HG03045 (cell line): ENCODE results near the gene CHRNE.
"Not testable (repeated sequence)": the region's sequence is repeated elsewhere in the genome, so short reads cannot be mapped to it uniquely, and the experiment has no call there.

ENCODE experiments used
- ATAC-seq: cut with Tn5 transposase; IDR thresholded peaks from one replicate; pipeline ENCODE4 v1.9.1; 2021; ENCODE audit warnings: mild to moderate bottlenecking, moderate library complexity; ENCODE audit not compliant: unreplicated experiment

The CHRNE gene

DNA sequence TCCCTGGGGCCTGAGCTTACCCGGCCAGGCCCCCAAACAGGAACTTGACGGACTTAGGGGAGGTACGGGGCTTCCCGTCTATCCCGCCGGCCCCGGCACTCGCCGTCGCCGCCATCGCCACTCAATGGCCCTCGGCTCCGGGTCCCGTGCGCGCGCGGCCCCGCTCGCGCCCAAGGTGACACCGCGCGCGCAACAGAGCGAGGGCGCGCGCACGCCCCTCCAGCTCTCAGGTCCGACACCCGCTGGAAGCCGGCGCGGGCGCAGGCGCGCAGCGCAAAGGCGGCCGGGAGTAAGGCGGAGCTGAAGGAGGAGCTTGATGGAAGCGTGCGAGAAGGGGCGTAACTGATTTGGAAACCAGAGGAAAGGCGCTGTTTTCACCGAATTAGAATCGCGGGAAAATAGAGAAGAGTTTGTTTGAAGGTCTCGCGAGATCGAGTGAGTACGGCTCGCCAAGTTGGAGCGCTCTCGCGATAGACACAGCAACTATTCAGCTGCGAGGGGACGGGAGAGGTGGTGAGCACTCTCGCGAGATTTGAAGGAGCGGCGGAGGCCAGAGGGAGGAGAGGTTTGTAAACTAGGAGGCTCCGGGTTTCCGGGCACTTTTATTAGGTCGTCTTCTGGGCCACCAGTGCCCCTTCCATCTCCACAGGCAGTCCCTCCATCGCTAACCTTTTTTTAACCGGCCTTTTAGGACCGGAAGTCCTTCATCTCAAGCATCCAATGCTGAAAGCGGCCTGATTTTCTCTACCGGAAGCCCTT is 37.1 kb upstream of the CHRNE start, which contains the start of the genes RNF167 and SLC25A11:
TSS of gene RNF167 (plus strand) at position 473 of the 759 bp plus-strand sequence. CDS start 642 bp downstream, outside the sequence.
TSS of gene SLC25A11 (minus strand) at position 251 of the 759 bp plus-strand sequence. CDS start at position 115, 136 bp downstream.
- ATAC-seq = peak; percentile 71

DNA sequence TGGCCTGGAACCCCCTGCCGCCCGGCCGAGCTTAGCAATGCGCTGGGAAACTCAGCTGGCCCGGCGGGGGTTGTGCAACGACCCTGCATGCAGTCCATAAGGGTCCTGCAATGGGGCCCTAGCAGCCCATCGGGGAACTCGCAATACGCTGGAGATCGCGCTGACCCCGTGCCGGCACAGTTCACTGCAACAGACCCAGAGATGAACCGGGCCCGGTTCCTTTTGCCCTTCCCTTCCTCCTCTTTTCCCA is 36.6 kb upstream of the CHRNE start:
- peak; percentile 28 for ATAC-seq

DNA sequence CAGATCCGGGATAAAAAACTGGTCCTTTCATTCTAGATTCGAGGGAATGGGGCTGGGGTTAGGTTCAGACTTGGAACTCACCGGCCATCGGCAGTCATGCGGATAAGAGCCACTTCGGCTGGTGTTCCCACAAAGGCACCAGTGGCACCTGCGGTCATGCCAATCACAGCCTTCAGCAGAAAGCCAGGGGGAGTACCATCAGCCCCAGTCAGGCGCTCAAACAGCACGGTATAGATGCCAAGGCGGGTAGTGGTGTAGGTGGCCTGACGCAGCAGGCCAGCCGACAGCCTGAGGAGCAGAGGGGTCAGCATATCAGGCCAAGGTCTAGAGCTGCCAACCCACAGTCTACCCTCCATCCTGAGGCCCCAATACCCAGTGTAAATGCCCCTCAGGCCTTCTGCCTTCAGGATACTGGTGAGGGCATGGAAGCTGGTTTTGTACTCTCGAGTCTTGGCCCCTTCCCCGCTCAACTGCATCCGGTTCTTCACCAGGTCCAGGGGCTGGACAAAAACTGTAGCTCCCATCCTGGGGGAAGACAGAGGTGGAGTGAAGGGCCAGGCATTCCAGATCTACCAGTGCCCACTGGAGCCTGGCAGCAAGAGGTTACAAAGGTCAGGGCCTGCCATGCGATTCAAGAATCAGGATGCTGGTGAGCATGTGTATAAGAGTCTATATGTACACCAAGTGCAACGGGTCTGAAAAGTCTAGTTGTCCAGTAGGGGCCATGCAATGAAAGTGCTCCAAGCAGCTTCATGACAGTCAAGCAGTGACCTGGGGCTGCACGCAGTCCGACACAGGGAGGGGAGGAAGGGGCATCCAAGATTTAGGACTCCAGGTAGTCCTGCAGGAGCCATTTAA is 36.0 kb upstream of the CHRNE start:
- no peak for ATAC-seq

DNA sequence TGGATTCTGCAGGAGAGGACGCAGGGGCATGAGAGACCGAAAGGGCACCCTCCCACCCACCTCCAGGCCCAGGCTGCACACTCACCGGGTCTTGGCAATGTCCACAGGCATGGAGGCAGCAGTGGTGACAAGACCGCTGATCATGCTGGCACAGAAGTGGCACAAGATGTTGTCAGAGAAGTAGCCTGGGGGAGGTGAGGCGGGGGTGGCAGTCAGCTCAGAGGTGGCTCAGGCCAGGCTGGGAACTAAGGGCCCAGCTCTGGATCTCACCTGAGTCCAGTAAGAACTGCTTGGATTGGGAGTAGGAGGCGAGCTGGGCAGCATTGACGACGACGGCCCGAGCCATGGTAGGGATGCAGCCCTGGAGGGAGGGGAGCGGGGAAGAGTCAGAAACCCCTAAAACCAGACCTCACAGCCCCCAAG is 35.2 kb upstream of the CHRNE start:
- no peak for ATAC-seq

DNA sequence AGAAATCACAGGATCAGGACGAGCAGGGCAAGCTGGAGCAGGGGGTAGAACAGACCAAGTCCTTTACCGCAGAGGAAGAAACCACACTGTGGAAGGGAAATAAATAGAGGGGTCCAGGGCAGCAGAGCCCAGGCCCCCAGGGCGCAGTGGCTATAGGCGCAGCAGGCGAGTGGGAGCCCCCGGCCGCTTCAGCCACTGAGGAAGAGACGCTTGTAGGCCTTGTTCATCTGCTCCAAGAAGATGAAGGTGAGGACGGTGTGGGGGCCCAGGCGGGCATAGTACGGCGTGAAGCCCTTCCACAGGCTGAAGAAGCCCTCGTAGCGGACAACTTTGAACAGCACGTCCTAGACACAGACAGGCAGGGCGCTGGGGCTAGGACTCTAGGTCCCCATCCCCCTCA is 34.7 kb upstream of the CHRNE start:
- no peak for ATAC-seq

DNA sequence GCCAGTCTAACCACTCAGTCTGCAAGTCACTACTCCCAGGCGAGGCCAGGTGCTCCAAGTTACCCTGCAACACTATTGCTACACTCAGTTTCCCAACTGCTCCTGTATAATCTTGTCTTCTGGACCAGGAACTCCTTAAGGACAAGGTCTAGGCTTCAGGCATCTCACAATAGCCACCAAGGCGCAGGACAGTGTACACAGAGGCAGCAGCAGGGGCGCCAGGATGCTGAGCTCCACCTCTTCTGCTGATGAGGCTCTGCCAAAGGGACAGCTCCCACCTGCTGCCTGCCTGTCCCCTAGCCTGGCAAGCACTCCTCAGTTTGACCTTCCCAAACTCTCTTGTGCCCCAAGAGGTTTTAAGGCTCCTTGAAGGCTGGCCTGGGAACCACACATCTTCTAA is 33.5 kb upstream of the CHRNE start:
- no peak for ATAC-seq

DNA sequence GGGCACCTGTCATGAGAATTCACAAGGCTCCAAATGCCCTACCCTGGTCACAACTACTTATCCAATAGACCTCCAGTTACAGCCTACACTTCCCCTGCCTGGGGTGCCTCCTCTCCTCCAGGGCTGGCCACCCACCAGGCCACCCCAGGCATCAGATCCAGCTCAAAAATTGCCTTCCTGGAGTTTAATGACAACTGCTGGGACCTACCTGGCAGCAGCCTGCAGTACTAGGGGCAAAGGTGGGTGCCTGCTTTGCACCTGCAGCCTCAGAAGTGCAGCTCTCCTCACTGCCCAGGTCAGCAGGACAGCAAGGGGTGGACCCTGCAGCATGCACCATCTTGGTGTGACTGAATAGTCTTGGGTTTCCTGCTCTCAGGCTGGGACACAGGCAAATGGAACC is 32.8 kb upstream of the CHRNE start:
- ATAC-seq = no peak

DNA sequence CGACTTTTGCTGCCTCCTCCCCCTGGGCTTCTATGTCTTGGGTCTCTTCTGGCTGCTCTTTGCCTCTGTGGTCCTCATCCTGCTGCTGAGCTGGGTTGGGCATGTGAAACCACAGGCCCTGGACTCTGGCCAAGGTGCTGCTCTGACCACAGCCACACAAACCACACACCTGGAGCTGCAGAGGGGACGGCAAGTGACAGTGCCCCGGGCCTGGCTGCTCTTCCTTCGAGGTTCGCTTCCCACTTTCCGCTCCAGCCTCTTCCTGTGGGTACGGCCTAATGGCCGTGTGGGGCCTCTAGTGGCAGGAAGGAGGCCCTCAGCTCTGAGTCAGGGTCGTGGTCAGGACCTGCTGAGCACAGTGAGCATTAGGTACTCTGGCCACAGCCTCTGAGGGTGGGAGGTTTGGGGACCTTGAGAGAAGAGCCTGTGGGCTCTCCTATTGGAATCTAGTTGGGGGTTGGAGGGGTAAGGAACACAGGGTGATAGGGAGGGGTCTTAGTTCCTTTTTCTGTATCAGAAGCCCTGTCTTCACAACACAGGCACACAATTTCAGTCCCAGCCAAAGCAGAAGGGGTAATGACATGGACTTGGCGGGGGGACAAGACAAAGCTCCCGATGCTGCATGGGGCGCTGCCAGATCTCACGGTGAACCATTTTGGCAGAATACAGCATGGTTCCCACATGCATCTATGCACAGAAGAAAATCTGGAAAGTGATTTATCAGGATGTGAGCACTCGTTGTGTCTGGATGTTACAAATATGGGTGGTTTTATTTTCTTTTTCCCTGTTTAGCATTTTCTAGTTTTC is 31.5 kb upstream of the CHRNE start:
- no peak for ATAC-seq

DNA sequence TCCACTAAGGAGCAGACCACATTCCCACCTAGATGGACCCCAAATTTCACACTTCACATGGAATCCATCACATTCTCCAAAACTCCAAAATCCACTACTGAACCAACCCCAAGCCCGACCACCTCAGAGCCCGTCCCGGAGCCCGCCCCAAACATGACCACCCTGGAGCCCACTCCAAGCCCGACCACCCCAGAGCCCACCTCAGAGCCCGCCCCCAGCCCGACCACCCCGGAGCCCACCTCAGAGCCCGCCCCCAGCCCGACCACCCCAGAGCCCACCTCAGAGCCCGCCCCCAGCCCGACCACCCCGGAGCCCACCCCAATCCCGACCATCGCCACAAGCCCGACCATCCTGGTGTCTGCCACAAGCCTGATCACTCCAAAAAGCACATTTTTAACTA is 30.7 kb upstream of the CHRNE start:
- no peak for ATAC-seq

DNA sequence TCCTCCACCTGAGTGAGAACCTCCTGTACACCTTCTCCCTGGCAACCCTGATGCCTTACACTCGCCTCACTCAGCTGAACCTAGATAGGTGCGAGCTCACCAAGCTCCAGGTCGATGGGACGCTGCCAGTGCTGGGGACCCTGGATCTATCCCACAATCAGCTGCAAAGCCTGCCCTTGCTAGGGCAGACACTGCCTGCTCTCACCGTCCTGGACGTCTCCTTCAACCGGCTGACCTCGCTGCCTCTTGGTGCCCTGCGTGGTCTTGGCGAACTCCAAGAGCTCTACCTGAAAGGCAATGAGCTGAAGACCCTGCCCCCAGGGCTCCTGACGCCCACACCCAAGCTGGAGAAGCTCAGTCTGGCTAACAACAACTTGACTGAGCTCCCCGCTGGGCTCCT is 29.9 kb upstream of the CHRNE start:
- no peak for ATAC-seq

DNA sequence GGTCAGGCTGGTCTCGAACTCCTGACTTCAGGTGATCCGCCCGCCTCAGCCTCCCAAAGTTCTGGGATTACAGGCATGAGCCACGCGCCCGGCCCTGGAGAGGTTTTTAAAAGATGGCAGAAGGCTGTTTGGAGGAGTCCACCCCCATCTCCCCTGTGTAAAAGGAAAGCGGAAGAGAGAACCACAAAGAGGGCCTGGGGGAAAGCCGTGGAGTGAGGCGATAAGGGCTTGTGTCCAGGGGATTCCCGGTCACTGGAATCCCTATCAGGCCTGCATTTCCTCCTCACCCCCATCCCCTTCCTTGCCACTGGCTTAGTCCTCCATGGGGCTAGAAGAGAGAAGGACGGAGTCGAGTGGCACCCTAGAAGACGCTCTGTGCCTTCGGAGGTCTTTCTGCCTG is 29.1 kb upstream of the CHRNE start, which contains the start of gene GP1BA:
TSS of gene GP1BA (plus strand) at position 315 of the 400 bp plus-strand sequence. CDS start 328 bp downstream, outside the sequence.
- no peak for ATAC-seq

DNA sequence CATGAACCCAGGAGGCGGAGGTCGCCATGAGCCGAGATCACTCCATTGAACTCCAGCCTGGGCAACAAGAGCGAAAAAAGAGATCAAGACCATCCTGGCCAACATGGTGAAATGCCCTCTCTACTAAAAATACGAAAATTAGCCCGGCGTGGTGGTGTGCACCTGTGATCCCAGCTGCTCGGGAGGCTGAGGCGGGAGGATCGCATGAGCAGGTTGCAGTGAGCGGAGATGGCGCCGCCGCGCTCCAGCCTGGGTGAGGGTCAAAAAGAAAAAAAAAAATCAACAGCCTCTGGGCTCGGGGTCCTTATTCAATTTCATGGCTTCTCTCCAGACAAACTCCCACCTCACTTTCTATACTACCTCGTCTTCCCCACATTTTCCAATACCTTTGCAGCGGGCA is 26.0 kb upstream of the CHRNE start:
- ATAC-seq = no peak

DNA sequence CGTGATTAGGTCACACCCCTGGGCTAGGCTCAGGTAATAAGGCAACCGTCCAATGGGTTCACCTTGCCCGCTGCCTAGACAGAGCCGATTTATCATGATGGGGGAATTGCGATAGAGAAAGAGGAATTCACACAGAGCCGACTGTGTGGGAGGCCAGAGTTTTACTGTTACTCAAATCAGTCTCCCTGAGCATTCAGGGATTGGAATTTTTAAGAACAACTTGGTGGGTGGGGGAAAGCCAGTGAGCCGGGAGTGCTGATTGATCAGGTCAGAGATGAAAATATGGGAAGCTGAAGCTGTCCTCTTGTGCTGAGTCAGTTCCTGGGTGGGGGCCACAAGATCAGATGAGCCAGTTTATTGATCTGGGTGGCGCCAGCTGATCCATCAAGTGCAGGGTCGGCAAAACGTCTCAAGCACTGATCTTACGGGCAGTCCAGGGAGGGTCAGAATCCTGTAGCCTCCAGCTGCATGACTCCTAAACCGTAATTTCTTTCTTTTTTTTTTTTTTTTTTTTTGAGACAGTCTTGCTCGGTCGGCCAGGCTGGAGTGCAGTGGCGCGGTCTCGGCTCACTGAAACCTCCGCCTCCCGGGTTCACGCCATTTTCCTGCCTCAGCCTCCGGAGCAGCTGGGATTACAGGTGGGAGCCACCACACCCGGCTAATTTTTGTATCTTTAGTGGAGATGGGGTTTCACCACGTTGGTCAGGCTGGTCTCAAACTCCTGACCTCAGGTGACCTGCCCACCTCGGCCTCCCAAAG is 23.9 kb upstream of the CHRNE start:
- ATAC-seq = not testable (repeated sequence)

DNA sequence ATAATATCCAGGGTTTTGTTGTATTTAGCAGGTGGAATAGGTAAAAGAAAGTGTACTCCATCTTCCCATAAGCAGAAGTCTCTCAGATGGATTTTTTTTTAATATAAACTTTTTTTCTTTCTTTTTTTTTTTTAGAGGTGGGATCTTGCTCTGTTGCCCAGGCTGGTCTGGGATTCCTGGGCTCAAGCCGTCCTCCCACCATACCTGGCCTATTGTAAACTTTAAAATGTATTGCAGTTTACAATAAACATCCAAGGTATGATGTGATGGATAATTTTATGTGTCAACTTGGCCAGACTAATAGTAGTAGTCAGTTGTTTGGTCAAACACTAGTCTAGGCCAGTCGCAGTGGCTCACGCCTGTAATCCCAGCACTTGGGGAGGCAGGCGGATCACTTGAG is 18.4 kb upstream of the CHRNE start:
- ATAC-seq = no peak

DNA sequence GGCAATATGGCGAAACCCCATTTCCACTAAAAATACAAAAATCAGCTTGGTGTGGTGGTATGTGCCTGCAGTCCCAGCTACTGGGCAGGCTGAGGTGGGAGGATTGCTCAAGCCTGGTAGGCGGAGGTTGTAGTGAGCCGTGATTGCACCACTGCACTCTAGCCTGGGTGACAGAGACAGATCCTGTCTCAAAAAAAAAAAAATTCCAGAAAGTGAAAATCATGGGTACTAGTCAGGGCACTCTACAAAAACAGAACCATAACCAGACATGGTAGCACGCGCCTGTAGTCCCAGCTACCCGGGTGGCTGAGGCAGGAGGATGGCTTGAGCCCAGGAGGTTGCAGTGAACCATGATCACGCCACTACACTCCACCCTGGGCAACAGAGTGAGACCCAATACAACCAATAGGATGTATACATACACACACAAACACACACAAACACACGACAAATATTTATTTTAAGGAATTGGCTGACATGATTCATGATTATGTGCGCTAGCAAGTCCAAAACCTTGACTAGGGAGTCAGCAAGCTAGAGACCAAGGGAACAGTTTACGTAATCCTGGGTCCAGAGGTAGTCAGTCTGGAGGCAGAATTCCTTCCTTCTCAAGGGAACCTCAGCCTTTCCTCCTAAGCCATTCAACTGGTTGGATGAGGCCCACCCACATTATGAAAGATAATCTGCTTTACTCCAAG is 17.6 kb upstream of the CHRNE start:
- ATAC-seq = no peak

DNA sequence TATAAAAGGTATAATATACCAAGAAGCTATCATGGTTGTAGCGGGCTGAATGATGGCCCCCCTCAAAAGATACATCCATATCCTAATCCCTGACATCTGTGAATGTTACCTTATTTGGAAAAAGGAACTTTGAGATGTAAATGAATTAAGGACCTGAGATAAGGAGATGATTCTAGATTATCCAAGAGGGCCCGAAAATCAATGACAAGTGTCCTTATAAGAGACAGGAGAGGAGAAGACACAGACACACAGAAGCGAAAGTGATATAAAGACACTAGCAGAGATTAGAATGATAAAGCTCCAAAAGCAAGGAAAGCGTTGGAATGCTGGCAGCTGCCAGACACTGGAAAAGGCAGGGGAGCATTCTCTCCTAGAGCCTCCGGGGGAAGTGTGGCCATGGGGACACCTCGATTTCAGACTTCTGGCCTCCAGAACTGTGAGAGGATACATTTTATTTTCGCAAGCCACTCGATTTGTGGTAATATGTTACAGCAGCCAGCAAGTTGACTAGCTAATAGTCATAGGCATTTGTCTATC is 16.7 kb upstream of the CHRNE start:
- ATAC-seq = no peak

DNA sequence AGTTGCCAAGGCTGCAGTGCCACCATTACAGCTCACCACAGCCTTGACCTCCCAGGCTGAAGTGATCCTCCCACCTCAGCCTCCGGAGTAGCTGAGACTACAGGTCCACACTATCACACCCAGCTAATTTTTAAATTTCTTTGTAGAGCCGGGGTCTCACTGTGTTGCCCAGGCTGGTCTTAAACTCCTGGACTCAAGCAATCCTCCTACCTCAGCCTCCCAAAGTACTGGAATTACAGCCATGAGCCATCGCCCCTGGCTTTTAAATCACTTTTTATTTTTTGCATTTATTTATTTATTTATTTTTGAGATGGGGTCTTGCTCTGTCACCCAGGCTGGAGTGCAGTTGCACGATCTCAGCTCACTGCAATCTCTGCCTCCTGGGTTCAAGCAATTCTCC is 11.7 kb upstream of the CHRNE start:
- not testable (repeated sequence) for ATAC-seq

DNA sequence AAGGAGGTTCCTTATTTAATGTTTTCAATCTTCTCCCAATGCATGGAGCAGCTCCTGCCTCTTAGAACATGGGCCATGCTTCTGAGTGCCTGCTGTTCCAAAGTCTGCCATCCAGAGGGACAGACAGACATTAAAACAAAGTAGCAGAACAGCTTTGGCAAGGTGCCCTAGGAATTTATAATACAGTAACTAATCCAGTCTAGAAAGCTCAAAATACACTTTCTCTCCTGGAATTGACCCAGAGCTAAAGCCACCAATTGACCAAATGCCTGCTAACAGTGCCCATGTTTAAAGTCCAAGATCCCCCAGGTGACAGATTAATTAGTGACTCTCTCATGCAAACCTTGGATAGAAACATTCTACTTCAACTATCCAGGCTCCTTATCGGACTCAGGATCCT is 11.1 kb upstream of the CHRNE start:
- ATAC-seq = no peak

DNA sequence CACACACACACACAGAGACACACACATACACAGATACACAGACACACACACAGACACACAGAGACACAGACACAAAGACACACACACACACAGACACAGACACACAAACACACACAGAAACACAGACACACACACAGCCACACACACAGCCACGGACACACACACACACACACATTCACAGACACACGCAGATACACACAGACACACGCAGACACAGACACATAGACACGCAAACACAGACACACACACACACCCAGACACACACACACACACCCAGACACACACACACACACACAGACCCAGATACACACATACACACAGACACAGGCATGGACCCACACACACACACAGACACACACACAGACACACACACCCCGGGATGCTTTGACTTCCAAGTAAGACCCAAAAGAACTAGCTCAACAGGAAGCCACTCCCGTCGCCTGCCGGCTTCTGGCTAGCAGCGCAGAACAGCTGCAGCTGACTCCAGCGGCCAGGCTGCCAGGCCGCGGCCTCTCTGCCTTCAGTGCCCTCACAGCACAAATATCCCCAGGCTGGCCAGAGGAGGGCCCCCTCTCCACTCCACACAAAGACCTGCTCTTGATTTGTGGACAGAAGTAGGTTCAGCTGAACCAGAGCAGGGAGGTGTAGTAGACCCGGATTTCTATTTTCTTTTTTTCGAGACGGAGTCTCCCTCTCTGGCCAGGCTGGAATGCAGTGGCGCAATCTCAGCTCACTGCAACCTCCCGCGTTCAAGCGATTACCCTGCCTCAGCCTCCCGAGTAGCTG is 6.0 kb upstream of the CHRNE start:
- ATAC-seq = no peak
